ENCODE measurements around the gene PPFIBP2. TPM values are rescaled to one million over a fixed set of nuclear protein-coding genes. Genes with fewer than 3 reads are reported as not detected.
A peak's percentile ranks its signal among the peaks of the same experiment; 100 is the strongest.

PPFIBP2 gene
- total RNA-seq, 1 experiment from 2014 or later, result 2.2 TPM

DNA sequence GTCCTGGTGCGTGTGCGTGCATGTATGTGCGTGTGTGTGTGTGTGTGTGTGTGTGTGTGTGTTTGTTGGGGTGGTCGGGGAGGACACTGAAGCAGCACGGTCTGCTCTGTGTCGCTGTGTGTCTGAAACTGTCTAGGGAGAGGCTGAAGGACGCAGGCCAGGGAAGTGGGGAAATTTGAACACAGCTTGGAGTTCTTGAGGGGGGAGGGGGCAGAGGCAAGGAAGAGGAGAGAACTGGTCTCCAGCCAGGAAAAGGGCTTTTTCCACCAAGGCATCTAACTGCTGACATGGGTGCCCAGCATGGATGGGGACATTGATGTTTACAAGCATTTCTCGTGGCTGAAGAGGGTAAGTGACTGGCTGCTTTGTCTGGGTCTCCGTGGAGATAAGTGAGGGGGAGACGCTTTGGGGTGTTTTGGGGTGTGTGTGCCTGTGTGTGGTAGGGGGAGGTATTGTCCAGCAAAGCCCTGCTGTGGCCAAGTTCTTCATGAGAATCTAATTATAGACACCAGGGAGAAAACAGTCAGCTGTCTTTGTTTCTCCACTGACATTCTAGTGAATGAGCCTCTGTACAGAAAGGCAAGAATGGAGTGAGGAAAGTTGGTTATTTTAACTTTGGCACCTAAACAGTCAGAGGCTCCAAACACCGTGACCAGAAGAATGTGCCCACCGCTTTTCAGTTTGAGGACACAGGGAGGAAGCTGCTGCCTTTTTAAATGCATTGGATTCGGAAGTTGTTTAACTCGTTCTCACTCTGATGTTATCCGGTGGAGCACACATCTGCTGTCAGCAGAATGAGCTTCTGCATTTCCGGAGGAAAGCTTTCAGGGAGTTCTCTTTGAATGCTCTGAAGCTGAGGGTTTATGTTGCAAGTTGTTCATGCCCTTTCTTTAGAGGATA is 63.7 kb downstream of the PPFIBP2 start:
- peak; percentile 25 for DNase-seq (ENCODE audit: low read depth)

DNA sequence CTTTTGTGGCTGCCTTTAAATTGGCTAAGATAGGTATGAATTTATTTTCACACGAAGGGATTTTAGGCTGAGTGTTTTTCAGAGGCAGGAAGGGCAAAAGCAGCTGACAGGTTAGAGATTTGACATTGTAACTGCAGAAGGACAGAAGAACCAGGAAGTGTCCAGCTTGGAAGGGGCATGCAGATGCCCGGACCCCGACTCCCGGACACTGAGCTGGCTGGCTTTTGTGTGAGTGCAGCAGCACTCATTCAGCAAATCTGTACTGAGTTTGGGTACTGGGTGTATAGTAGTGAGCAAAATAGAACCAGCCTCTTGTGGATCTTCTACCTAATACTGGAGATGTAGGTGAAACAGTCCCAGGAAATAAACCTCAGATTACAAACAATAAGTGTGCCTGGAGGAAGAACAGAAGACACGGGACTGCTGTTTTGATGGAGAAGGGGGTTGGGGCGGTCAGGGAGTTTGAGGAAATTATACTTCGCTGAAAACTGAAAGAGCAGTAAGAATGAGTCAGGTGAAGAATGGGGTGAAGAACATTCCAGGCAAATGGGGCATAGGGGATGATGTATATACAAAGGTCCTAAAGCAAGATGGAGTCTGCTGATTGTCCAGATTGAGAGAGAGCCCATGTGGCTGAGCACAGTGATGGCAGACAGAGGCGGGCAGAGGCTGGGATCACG is 64.6 kb downstream of the PPFIBP2 start:
- no peak for DNase-seq (ENCODE audit: low read depth)

GRCh38 chr11:7579361-7579791 is 65.6 kb downstream of the PPFIBP2 start:
- no peak for DNase-seq (ENCODE audit: low read depth)

DNA sequence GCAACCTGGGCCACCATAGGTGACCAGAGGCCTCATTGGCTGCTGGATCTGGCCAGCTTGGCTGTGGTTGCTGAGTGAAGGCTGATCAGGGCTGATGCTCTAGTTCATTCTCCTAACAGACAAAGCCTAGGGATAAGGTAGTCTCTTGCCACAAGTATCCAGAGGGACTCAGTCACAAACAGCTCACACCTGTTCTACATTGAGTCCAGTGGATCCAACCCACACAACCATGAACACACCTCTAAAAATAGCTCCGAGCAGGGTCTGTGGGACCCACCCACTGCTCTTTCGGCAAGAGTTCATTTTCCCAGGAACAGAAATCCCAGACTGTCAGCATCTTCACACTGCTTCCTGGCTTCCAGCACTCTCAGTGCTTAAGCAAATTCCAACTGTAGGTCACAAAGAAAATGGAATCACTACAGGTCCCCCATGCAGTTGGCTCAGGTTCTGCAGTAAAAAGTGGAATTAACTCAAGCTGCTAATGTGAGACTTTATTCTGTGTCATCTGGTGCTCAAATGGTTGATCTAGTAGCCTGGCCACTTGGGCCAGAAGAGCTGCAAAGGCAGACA is 67.3 kb downstream of the PPFIBP2 start:
- DNase-seq (ENCODE audit: low read depth), result no peak

DNA sequence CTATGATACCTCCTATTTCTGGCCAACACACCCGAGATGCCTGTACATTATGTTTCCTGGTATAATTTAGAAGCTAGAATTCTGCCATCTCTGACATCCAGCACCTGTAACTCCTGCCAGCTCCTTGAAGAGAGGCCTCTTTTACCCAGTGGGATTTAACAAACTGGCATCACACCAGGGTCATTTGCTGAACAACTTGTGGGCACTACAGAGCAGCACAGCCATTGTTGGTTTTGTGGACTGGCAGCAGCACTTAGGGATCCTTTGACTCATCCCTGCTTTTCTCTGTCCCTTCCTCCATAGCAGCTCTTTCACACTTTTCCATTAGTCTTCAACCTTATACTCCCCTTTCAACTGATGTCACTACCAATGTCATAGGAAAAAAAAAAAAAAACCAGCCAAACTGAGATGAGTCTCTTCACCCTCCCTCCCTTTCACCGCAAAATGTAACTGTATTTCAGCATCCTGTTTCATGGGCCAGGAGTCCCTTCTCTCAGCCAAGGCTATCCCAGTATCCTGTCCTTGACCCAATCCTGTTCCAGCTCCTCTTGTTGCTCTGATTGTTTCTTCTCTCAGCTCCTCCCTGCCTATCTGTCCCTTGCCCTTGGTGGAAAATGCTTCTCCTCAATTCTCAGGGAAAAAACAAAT is 68.7 kb downstream of the PPFIBP2 start:
- DNase-seq (ENCODE audit: low read depth), result no peak

DNA sequence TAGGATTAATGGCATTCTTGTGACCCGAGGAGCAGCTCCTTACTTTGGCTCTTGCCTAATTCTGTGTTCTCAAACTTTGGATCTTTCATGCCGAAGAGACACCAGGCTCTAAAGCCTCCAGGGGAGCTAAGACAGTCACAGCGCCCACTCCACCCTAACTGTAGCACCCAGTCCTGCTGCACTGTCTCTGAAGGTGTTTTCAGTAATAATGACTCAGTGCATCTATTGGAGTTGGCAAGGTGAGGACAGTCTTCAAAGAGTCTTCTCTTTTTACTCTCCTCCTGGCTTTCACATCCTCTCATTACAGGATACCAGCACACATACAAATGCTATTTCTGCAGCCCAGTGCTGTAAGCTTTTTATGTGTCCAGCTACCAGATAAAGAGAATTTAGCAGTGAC is 69.4 kb downstream of the PPFIBP2 start:
- no peak for DNase-seq (ENCODE audit: low read depth)

DNA sequence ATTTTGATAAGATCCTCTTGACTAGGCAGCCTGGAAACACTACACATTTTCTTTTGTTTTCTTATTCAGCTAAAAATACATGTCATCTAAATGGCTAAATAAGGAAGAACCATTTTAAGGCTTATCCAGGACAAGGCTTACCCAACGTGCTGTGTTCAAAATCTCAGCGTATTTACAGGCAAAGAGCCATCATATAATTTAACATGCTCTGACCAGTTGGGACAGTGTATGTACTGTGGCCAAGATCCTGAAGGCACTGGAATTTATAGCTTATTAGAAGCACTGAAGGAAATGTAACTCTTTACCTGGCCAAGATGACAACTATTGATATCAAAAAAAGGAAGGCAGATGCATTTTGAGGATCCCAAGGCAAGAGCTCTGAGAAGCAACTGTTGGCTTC is 71.1 kb downstream of the PPFIBP2 start:
- DNase-seq (ENCODE audit: low read depth), result no peak

DNA sequence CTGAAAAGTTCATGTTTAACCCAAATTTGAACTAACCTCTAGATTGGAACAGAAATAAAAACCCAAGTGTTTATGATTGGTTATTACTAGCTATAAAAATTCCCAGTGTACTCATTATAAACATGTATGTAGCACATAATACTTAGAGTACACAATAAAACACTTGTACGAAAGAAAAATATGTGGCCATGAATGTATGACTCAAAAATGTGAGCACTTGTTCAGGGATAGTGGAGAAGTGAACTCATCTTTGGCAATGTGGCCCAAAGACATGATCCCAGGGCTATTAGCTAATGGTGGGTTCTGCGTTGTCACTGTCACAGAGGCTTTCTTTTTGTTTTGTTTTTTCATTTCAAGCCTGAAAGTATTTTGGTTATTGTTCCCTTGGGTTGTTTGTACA is 72.0 kb downstream of the PPFIBP2 start:
- no peak for DNase-seq (ENCODE audit: low read depth)

GRCh38 chr11:7586376-7586775 is 72.6 kb downstream of the PPFIBP2 start:
- no peak for DNase-seq (ENCODE audit: low read depth)

- no peak for DNase-seq (ENCODE audit: low read depth)
Observed at GRCh38 chr11:7587712-7588111, 73.9 kb downstream of the PPFIBP2 start.

- no peak for DNase-seq (ENCODE audit: low read depth)
Observed at GRCh38 chr11:7589861-7590260, 76.1 kb downstream of the PPFIBP2 start.

- no peak for DNase-seq (ENCODE audit: low read depth)
Observed at GRCh38 chr11:7590529-7590928, 76.7 kb downstream of the PPFIBP2 start.

DNA sequence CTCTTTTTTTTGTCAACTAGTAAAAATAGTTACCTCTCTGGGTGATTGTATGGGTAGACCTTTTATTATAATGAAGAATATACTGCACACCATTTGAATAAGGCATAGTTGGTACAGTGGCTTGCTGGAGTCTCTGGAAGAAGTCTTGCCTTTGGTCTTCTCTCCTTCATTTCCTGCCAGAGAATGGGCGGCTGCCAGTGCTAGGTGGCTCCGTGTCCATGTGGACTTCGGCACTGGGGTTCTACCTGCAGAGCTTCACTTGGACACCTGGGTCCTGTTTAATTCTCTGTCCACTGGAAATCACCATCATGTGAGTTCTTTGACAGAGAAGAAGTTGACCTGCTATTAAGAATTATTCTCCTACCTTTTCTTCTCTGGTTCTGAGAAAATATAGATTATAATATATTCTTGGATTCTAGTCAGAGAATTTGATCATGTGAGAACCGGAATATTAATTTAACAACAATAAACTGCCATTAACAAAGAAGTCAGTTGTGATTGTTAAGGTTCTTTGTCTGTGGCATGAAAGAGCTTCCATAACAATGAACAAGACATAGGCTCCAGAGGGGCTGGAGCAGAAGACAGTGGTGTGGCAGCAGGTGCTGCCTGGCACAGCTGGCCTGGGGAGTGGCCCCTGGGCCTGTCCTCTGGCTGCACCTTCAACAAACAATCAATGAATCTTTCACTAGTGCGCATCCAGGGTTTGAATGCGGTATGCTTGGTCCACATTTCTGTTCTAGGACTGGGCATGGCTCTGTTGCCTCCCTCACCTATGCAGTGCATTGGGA is 77.5 kb downstream of the PPFIBP2 start:
- no peak for DNase-seq (ENCODE audit: low read depth)

DNA sequence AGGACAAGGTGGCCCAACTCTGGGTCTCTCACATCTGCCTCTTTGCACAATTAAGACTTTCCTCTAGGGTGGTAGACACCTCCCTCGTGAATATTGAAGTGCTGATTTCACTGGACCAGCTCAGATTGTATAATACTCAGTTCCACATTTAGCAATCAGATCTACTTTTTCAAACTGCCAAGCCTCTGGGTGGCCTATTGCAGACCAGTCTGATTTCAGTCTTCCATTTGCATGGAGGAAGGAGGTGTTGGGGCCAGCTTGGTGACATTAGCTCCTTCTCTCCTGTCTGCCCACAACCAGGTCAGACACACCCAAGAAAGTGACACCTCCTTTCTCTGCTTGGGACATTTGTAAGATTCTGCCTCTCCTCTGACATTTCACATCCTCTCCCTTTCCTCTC is 78.2 kb downstream of the PPFIBP2 start:
- no peak for DNase-seq (ENCODE audit: low read depth)

- peak; percentile 47 for DNase-seq (ENCODE audit: low read depth)
Observed at GRCh38 chr11:7592711-7593110, 78.9 kb downstream of the PPFIBP2 start.

DNA sequence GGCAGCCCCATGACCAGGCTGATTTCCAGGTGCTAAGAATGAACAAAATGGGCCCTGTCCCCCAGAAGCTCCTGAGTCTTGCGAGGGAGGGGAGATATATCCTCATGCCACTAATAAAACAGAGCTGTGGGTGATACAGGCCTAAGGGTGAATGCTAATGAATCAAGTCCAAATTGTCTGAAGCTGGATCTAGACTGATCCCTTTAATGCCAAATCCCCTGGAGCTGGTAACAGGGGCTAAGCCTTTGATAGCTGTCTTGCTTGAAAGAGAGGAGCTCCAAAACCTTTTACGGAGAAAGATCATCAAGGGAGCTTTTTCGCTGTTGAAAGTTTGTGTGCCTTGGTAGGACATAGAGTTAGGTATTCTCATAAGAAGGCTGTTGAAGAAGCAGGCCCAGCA is 79.7 kb downstream of the PPFIBP2 start:
- no peak for DNase-seq (ENCODE audit: low read depth)

DNA sequence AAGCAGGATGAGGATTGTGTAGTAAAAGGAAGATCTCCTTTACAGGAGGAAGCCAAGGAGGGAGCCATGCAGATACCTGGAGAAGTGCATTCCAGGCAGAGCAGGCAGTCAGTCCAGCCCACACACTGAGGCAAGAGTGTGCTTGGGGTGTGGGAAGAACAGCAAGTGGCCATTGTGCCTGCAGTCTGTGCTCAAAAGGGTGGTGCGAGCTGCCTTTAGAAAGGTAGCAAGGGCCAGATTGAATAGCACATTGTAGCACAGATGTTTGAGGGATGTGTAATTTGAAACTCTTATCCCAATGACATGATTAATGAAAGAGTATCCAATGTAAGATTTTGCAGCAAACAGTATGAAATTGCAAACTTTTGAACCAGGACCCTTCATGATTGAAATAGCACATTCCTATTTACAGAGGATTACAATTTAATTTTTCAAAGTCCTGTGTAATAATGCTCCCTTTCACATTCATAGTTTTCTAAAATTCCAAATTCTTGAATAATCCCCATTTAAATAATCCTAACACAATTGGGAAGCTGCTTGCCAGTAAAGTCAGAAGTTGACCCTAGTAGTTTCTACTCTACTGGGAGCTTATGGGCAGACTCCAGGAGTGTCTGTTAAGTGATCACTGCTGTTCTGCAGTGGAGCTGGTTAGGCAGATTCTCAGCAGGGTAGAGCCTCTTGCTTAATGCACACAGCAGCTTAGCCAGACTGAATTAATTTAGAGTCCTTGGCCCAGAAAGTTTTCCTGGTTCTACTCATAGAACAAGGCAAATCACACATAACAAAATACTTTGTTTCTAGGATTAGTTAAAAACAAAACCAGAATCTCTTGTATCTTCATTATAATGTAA is 81.4 kb downstream of the PPFIBP2 start:
- no peak for DNase-seq (ENCODE audit: low read depth)

- DNase-seq (ENCODE audit: low read depth), result no peak
Observed at GRCh38 chr11:7595951-7596350, 82.2 kb downstream of the PPFIBP2 start.

- no peak for DNase-seq (ENCODE audit: low read depth)
Observed at GRCh38 chr11:7596975-7597391, 83.2 kb downstream of the PPFIBP2 start.

DNA sequence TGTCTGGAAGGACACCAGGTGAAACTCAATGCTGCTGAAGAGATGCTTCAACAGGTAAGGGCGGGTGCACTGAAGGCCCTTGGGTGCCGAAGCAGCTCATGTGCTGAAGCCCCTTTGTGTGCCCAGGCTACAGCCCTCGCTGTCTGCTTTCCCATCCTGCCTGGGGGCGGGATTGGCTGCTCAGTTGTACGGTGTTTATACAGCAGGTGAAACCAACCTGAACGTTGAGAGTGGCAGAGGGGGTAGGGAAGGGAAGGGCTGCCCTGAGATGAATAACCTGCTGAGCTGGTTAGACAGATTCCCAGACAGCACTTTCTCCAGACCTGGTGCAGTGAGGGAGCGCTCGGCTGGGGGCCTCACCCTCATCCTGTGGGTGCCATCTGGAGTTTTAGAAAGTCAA is 83.8 kb downstream of the PPFIBP2 start:
- no peak for DNase-seq (ENCODE audit: low read depth)

DNA sequence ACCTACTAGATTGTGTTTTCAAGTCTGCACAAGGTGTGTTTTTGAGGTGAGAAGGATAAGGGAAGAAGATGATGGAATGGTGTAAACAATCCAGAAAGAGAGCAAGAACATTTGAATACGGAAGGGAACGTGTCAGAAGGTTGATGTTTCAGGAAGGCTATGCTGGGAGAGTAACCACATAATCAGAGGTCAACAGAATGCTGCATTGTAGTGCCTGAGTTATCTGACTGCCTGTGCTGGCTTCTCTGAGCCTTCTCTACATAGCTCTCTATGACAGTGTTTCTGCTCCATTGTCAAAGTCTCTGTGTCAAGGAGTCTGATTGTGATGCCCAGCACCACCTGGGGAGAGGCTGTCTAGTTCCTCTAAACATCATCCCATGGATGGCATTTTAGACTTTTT is 85.4 kb downstream of the PPFIBP2 start:
- no peak for DNase-seq (ENCODE audit: low read depth)
